Transverse colon (tissue), 4 donors: ENCODE results near the gene SMIM7. TPM values are rescaled to one million over a fixed set of nuclear protein-coding genes. Genes with fewer than 3 reads are reported as not detected.

ENCODE experiments used
- DNase-seq: peaks from one replicate; pipeline ENCODE4 v3.0.0-alpha.2; 2019
- H3K27ac ChIP-seq, 4 donors: fragments of 200-600 bp; sonication (generic); 2 replicates each; pipeline ENCODE4 v1.5.1; 2016 to 2018; ENCODE audit warnings: inconsistent platforms in 4 of 4
- H3K27me3 ChIP-seq: fragments of 200-600 bp; sonication (generic); 2 replicates; pipeline ENCODE4 v1.5.1; 2017; ENCODE audit warnings: inconsistent platforms
- H3K36me3 ChIP-seq, 4 donors: fragments of 200-600 bp; sonication (generic); 2 replicates each; pipeline ENCODE4 v1.5.1; 2017 to 2019; ENCODE audit warnings: inconsistent platforms in 4 of 4
- H3K4me1 ChIP-seq, 4 donors: fragments of 200-600 bp; sonication (generic); 2 replicates each; pipeline ENCODE4 v1.5.1; 2017 to 2020; ENCODE audit warnings: inconsistent platforms in 4 of 4
- H3K4me3 ChIP-seq, 4 donors: fragments of 200-600 bp; sonication (generic); 1 replicate in 1 of 4; 2 replicates in 3 of 4; pipeline versions ENCODE4 v1.5.1 to v1.6.1; 2017 to 2019; ENCODE audit warnings: inconsistent platforms in 4 of 4
- H3K9me3 ChIP-seq, 2 donors: fragments of 200-600 bp; sonication (generic); 2 replicates each; pipeline ENCODE4 v1.5.1; 2017 to 2019; ENCODE audit warnings: inconsistent platforms in 2 of 2
- CTCF ChIP-seq, 5 experiments: fragments of 200-600 bp in 3 of 5; fragments of 450-650 bp in 2 of 5; sonication (generic) in 3 of 5; IDR thresholded peaks; 1 replicate in 2 of 5; 2 replicates in 3 of 5; pipeline ENCODE4 v1.5.1; 2016 to 2017; ENCODE audit warnings: antibody characterized with exemption in 5 of 5, inconsistent platforms in 3 of 5, mild to moderate bottlenecking in 2 of 5, moderate library complexity in 1 of 5
- EP300 ChIP-seq: sonication (generic); formaldehyde crosslinking; IDR thresholded peaks from one replicate; pipeline ENCODE4 v1.6.1; 2017; ENCODE audit warnings: antibody characterized with exemption, low read depth
- POLR2A ChIP-seq: fragments of 450-650 bp; IDR thresholded peaks from one replicate; pipeline ENCODE4 v1.6.1; 2016; ENCODE audit warnings: antibody characterized with exemption, mild to moderate bottlenecking, moderate library complexity
- POLR2AphosphoS5 ChIP-seq, 3 donors: sonication (generic); formaldehyde crosslinking; IDR thresholded peaks; one replicate each; pipeline ENCODE4 v1.6.1; 2016; ENCODE audit warnings: antibody characterized with exemption in 3 of 3
- WGBS, 2 donors: methylation state at CpG; one replicate each; pipeline ENCODE4 v1.1.5; 2018; ENCODE audit warnings: low coverage in 1 of 2; 5-methylcytosine and 5-hydroxymethylcytosine counted together
- in situ Hi-C, 4 donors: fragments of 200-750 bp; cut with MboI; loops; one replicate each; pipeline versions ENCODE4 v1.15.0 to v1.15.1; 2017; ENCODE audit warnings: low sequenced_read_pairs in 3 of 4, low pct_ligation_motif_present in 1 of 4, low pct_unique_long_range_greater_than_20kb in 1 of 4
- intact Hi-C: fragments of 100-400 bp; cut with DNase I; formaldehyde crosslinking; loops from one replicate; pipeline ENCODE4 v1.15.1; 2023; ENCODE audit warnings: low total_unique reads
- total RNA-seq, 4 donors: library from RNA; depleted of rRNA; stranded (reverse); fragments of >200 nt; gene quantifications; one replicate each; pipeline ENCODE4 v1.1.0, GENCODE V29; 2016

SMIM7 gene
- total RNA-seq, 4 donors from 2014 or later: 28.8 to 1,114 (median 108) TPM

- intact Hi-C loops (no loop called here), in situ Hi-C loops (no loop called here)
- WGBS, 2 donors: 68 to 74% methylated on average over 3 to 9 of the region's 9 CpGs
- no peaks in the 10 kb centered on the region for H3K9me3 ChIP-seq
- peaks cover 0 to 63% (median 26%) of the 10 kb centered on the region in 4 donors for H3K36me3 ChIP-seq
- H3K4me3 ChIP-seq: no peak overlapping the region
- TF ChIP-seq POLR2AphosphoS5 (IDR thresholded peaks at IDR 0.05): no peak
- no peak for TF ChIP-seq CTCF (IDR thresholded peaks at IDR 0.05)
- no peak for TF ChIP-seq POLR2A
- TF ChIP-seq EP300: no peak
- DNase-seq: no peak
- no peak overlapping the region for H3K27ac ChIP-seq
- no peaks in the 10 kb centered on the region for H3K27me3 ChIP-seq
- H3K4me1 ChIP-seq: no peaks in the 10 kb centered on the region
Observed at GRCh38 chr19:16649734-16650133, 10.2 kb downstream of the SMIM7 start.

GRCh38 chr19:16645140-16645539, 14.8 kb downstream of the SMIM7 start:
- H3K4me1 ChIP-seq: no peaks in the 10 kb centered on the region
- no peak overlapping the region for H3K27ac ChIP-seq
- no peak overlapping the region for H3K4me3 ChIP-seq
- no peaks in the 10 kb centered on the region for H3K9me3 ChIP-seq
- no peak for DNase-seq
- in situ Hi-C loops: no loop called here
- peaks cover 0 to 57% (median 27%) of the 10 kb centered on the region in 4 donors for H3K36me3 ChIP-seq
- WGBS, 2 donors: 95% methylated on average over 9 of the region's 9 CpGs; no CpG with 5 or more reads in 1 of the 2 donors
- intact Hi-C loops: no loop called here
- H3K27me3 ChIP-seq: no peaks in the 10 kb centered on the region
- TF ChIP-seq CTCF (IDR thresholded peaks at IDR 0.05): no peak
- no peak for TF ChIP-seq POLR2A
- TF ChIP-seq EP300: no peak
- no peak for TF ChIP-seq POLR2AphosphoS5 (IDR thresholded peaks at IDR 0.05)

- in situ Hi-C loops (no loop called here), intact Hi-C loops (no loop called here)
- DNase-seq: no peak
- TF ChIP-seq CTCF (IDR thresholded peaks at IDR 0.05) (no peak), POLR2A (no peak), EP300 (no peak), POLR2AphosphoS5 (IDR thresholded peaks at IDR 0.05) (no peak)
- H3K4me1 ChIP-seq: no peaks in the 10 kb centered on the region
- no peak overlapping the region for H3K27ac ChIP-seq
- no peaks in the 10 kb centered on the region for H3K9me3 ChIP-seq
- WGBS, 2 donors: 93 to 98% methylated on average over 3 to 10 of the region's 10 CpGs
- H3K4me3 ChIP-seq: no peak overlapping the region
- peaks cover 0 to 52% (median 25%) of the 10 kb centered on the region in 4 donors for H3K36me3 ChIP-seq
- H3K27me3 ChIP-seq: no peaks in the 10 kb centered on the region
Observed at GRCh38 chr19:16641695-16642094, 18.2 kb downstream of the SMIM7 start.

- in situ Hi-C loops: no loop called here
- 86 to 100% methylated on average over 1 of the region's 1 CpG for WGBS, 2 donors
- intact Hi-C loops: no loop called here
- H3K4me3 ChIP-seq: no peak overlapping the region
- peaks cover 0 to 50% (median 22%) of the 10 kb centered on the region in 4 donors for H3K36me3 ChIP-seq
- no peaks in the 10 kb centered on the region for H3K9me3 ChIP-seq
- TF ChIP-seq POLR2A (no peak), POLR2AphosphoS5 (IDR thresholded peaks at IDR 0.05) (no peak)
- no peaks in the 10 kb centered on the region for H3K27me3 ChIP-seq
- H3K27ac ChIP-seq: no peak overlapping the region
- H3K4me1 ChIP-seq: no peaks in the 10 kb centered on the region
- DNase-seq: no peak
Observed at GRCh38 chr19:16640951-16641350, 19.0 kb downstream of the SMIM7 start.

GRCh38 chr19:16638666-16639065, 21.3 kb downstream of the SMIM7 start:
- in situ Hi-C loops (no loop called here), intact Hi-C loops (no loop called here)
- no peaks in the 10 kb centered on the region for H3K27me3 ChIP-seq
- no peak overlapping the region for H3K4me3 ChIP-seq
- H3K36me3 ChIP-seq: peaks cover 0 to 33% (median 15%) of the 10 kb centered on the region in 4 donors
- no peaks in the 10 kb centered on the region for H3K4me1 ChIP-seq
- DNase-seq: no peak
- WGBS, 2 donors: 100% methylated on average over 1 of the region's 1 CpG
- H3K9me3 ChIP-seq: no peaks in the 10 kb centered on the region
- no peak overlapping the region for H3K27ac ChIP-seq
- TF ChIP-seq CTCF (IDR thresholded peaks at IDR 0.05) (no peak), EP300 (no peak), POLR2AphosphoS5 (IDR thresholded peaks at IDR 0.05) (no peak), POLR2A (no peak)
